NB4 (cell line): ENCODE results near the gene SLC49A3.
"Not testable (repeated sequence)": the region's sequence is repeated elsewhere in the genome, so short reads cannot be mapped to it uniquely, and the experiment has no call there.

Experiments
- DNase-seq: peaks from one replicate; pipeline ENCODE4 v3.0.0; 2010; ENCODE audit warnings: low read depth
- H3K4me3 ChIP-seq: one replicate; pipeline ENCODE4 v1.5.1; 2011; ENCODE audit warnings: mild to moderate bottlenecking, low read depth, low read length, moderate library complexity
- CTCF ChIP-seq: IDR thresholded peaks from one replicate; pipeline ENCODE4 v1.5.1; 2012; ENCODE audit warnings: low read depth, low read length
- MAX ChIP-seq: IDR thresholded peaks from 2 replicates; pipeline ENCODE4 v1.6.1; 2011; ENCODE audit warnings: low read depth, low read length
- MYC ChIP-seq: IDR thresholded peaks from 2 replicates; pipeline ENCODE4 v1.6.1; 2011; ENCODE audit warnings: low read depth, low read length
- POLR2A ChIP-seq: IDR thresholded peaks from 2 replicates; pipeline ENCODE4 v1.6.1; 2011; ENCODE audit warnings: mild to moderate bottlenecking; ENCODE audit not compliant: insufficient read length; ENCODE audit errors: extremely low read depth

The SLC49A3 gene

GRCh38 chr4:635851-636627 is 52.9 kb downstream of the SLC49A3 start:
- DNase-seq: no peak
- H3K4me3 ChIP-seq: no peak overlapping the region
- TF ChIP-seq MAX (no peak), POLR2A (no peak), MYC (no peak)

- DNase-seq, H3K4me3 ChIP-seq: not testable (repeated sequence)
Measured at GRCh38 chr4:635066-635835, 53.7 kb downstream of the SLC49A3 start.

- no peak for DNase-seq
- H3K4me3 ChIP-seq: no peak overlapping the region
- TF ChIP-seq MYC: no peak
- no peak for TF ChIP-seq CTCF
- no peak for TF ChIP-seq POLR2A
- no peak for TF ChIP-seq MAX
Measured at GRCh38 chr4:634599-634985, 54.4 kb downstream of the SLC49A3 start.

- DNase-seq: no peak
- no peak overlapping the region for H3K4me3 ChIP-seq
- TF ChIP-seq MAX: no peak
- no peak for TF ChIP-seq MYC
- no peak for TF ChIP-seq CTCF
- TF ChIP-seq POLR2A: no peak
Measured at GRCh38 chr4:633976-634598, 54.9 kb downstream of the SLC49A3 start.

GRCh38 chr4:633406-633805 is 55.5 kb downstream of the SLC49A3 start:
- no peak for TF ChIP-seq POLR2A
- H3K4me3 ChIP-seq: no peak overlapping the region
- DNase-seq: no peak

- DNase-seq: no peak
- no peak overlapping the region for H3K4me3 ChIP-seq
- TF ChIP-seq MYC (no peak), CTCF (no peak), POLR2A (no peak), MAX (no peak)
Measured at GRCh38 chr4:632926-633325, 56.0 kb downstream of the SLC49A3 start.

- no peak for TF ChIP-seq MYC
- no peak for TF ChIP-seq MAX
- no peak for TF ChIP-seq CTCF
- TF ChIP-seq POLR2A: no peak
- no peak overlapping the region for H3K4me3 ChIP-seq
Measured at GRCh38 chr4:632196-632790, 56.7 kb downstream of the SLC49A3 start.

More at GRCh38 chr4:632196-632790, 56.7 kb downstream of the SLC49A3 start:
- no peak for DNase-seq
